Esophagus mucosa (tissue), 1 donor: ENCODE measurements around the gene CYP4A22. TPM values are rescaled to one million over a fixed set of nuclear protein-coding genes. Genes with fewer than 3 reads are reported as not detected.
"Not testable (repeated sequence)": the region's sequence is repeated elsewhere in the genome, so short reads cannot be mapped to it uniquely, and the experiment has no call there.

Experiments
- ATAC-seq: fragments of 200-7000 bp; cut with Tn5 transposase; one replicate; pipeline ENCODE4 v1.9.1; 2020
- total RNA-seq: library from RNA; stranded (reverse); gene quantifications from one replicate; pipeline ENCODE4 v1.2.4, GENCODE V29; 2023
- donor health status: DM: yes; HTN: yes; CAD: no.

CYP4A22 gene
- total RNA-seq, 1 donor from 2014 or later, result not detected

GRCh38 chr1:47157957-47158356 lies 20.7 kb downstream of the CYP4A22 start:
- not testable (repeated sequence) for ATAC-seq

- no peak for ATAC-seq
Observed at GRCh38 chr1:47160716-47161115, 23.5 kb downstream of the CYP4A22 start.

- ATAC-seq, result no peak
Observed at GRCh38 chr1:47161298-47162040, 24.2 kb downstream of the CYP4A22 start.

- no peak for ATAC-seq
Observed at GRCh38 chr1:47164552-47164951, 27.3 kb downstream of the CYP4A22 start.

GRCh38 chr1:47172782-47173181 lies 35.5 kb downstream of the CYP4A22 start:
- ATAC-seq, result no peak

- ATAC-seq, result no peak
Observed at GRCh38 chr1:47174656-47175020, 37.4 kb downstream of the CYP4A22 start.

- ATAC-seq, result peak; percentile 49
Observed at GRCh38 chr1:47175227-47175934, 38.1 kb downstream of the CYP4A22 start.

- ATAC-seq, result no peak
Observed at GRCh38 chr1:47178020-47178419, 40.8 kb downstream of the CYP4A22 start.

GRCh38 chr1:47178654-47179016 lies 41.4 kb downstream of the CYP4A22 start:
- ATAC-seq, result no peak

- peak; percentile 75 for ATAC-seq
Observed at GRCh38 chr1:47179017-47179987, 42.1 kb downstream of the CYP4A22 start.

- no peak for ATAC-seq
Observed at GRCh38 chr1:47179988-47180563, 42.8 kb downstream of the CYP4A22 start.

- no peak for ATAC-seq
Observed at GRCh38 chr1:47180603-47181094, 43.4 kb downstream of the CYP4A22 start.

GRCh38 chr1:47181095-47181954 lies 44.1 kb downstream of the CYP4A22 start:
- no peak for ATAC-seq

- ATAC-seq, result peak; percentile 53
Observed at GRCh38 chr1:47181955-47182675, 44.9 kb downstream of the CYP4A22 start.

- no peak for ATAC-seq
Observed at GRCh38 chr1:47182676-47183235, 45.5 kb downstream of the CYP4A22 start.

- no peak for ATAC-seq
Observed at GRCh38 chr1:47183308-47184089, 46.3 kb downstream of the CYP4A22 start.

- no peak for ATAC-seq
Observed at GRCh38 chr1:47184090-47184821, 47.0 kb downstream of the CYP4A22 start.

GRCh38 chr1:47184822-47185677 lies 47.8 kb downstream of the CYP4A22 start:
- no peak for ATAC-seq
